ENCODE measurements around the gene ARL6IP4.

Gene ARL6IP4

GRCh38 chr12:123003257-123003656 lies 22.8 kb downstream of the ARL6IP4 start:
- no peak for DNase-seq (ENCODE audit: low spot score)
- no peak overlapping the region for H3K4me3 ChIP-seq
- H3K27ac ChIP-seq, result no peak overlapping the region
- no peak for TF ChIP-seq CTCF (IDR thresholded peaks at IDR 0.05)

- no peak for DNase-seq (ENCODE audit: low spot score)
- no peak overlapping the region for H3K4me3 ChIP-seq
- no peak overlapping the region for H3K27ac ChIP-seq
- TF ChIP-seq CTCF (IDR thresholded peaks at IDR 0.05), result no peak
Observed at GRCh38 chr12:123004287-123004686, 23.8 kb downstream of the ARL6IP4 start.

- no peak for DNase-seq (ENCODE audit: low spot score)
- no peak for TF ChIP-seq CTCF (IDR thresholded peaks at IDR 0.05)
Observed at GRCh38 chr12:123005081-123005626, 24.7 kb downstream of the ARL6IP4 start.

GRCh38 chr12:123006977-123007376 lies 26.5 kb downstream of the ARL6IP4 start:
- no peak for DNase-seq (ENCODE audit: low spot score)
- TF ChIP-seq CTCF (IDR thresholded peaks at IDR 0.05), result no peak
- no peak overlapping the region for H3K27ac ChIP-seq

More at GRCh38 chr12:123005081-123005626, 24.7 kb downstream of the ARL6IP4 start:
- H3K27ac ChIP-seq, result no peak overlapping the region
- H3K4me3 ChIP-seq, result no peak overlapping the region

GRCh38 chr12:123010110-123010509 lies 29.6 kb downstream of the ARL6IP4 start:
- Histone ChIP-seq H3K4me3 (no peak overlapping the region), H3K27ac (no peak overlapping the region)
- no peak for TF ChIP-seq CTCF (IDR thresholded peaks at IDR 0.05)
- DNase-seq (ENCODE audit: low spot score), result no peak

More at GRCh38 chr12:123006977-123007376, 26.5 kb downstream of the ARL6IP4 start:
- H3K4me3 ChIP-seq, result no peak overlapping the region

- Histone ChIP-seq H3K4me3 (no peak overlapping the region), H3K27ac (no peak overlapping the region)
- DNase-seq (ENCODE audit: low spot score), result no peak
- TF ChIP-seq CTCF (IDR thresholded peaks at IDR 0.05), result no peak
Observed at GRCh38 chr12:123010681-123011080, 30.2 kb downstream of the ARL6IP4 start.

GRCh38 chr12:123011701-123012100 lies 31.2 kb downstream of the ARL6IP4 start:
- H3K4me3 ChIP-seq, result no peak overlapping the region
- DNase-seq (ENCODE audit: low spot score), result no peak
- no peak for TF ChIP-seq CTCF (IDR thresholded peaks at IDR 0.05)
- H3K27ac ChIP-seq, result no peak overlapping the region
